ENCODE measurements around the gene PARP9. TPM values are rescaled to one million over a fixed set of nuclear protein-coding genes. Genes with fewer than 3 reads are reported as not detected.

The PARP9 gene
- total RNA-seq, 4 donors from 2014 or later: 8.3 to 13.1 (median 11.2) TPM

GRCh38 chr3:122530164-122530563 is 33.9 kb downstream of the PARP9 start:
- DNase-seq (ENCODE audit: low spot score in 2 of 2): no peak
- H3K36me3 ChIP-seq: peaks cover 63% of the 10 kb centered on the region
- TF ChIP-seq POLR2A (IDR thresholded peaks at IDR 0.05) (no peak), CTCF (IDR thresholded peaks at IDR 0.05) (no peak), POLR2AphosphoS5 (IDR thresholded peaks at IDR 0.05) (no peak), EP300 (IDR thresholded peaks at IDR 0.05) (no peak)
- no peaks in the 10 kb centered on the region for H3K9me3 ChIP-seq
- H3K4me3 ChIP-seq: no peak overlapping the region
- H3K27ac ChIP-seq: no peak overlapping the region
- H3K4me1 ChIP-seq: no peaks in the 10 kb centered on the region
- WGBS: 89% methylated on average over 2 of the region's 2 CpGs
- H3K27me3 ChIP-seq: no peaks in the 10 kb centered on the region

GRCh38 chr3:122523317-122523716 is 40.8 kb downstream of the PARP9 start:
- 91% methylated on average over 11 of the region's 11 CpGs for WGBS
- no peak for TF ChIP-seq EP300 (IDR thresholded peaks at IDR 0.05)
- no peak for TF ChIP-seq CTCF (IDR thresholded peaks at IDR 0.05)
- TF ChIP-seq POLR2AphosphoS5 (IDR thresholded peaks at IDR 0.05): no peak
- no peak for TF ChIP-seq POLR2A (IDR thresholded peaks at IDR 0.05)
- no peak overlapping the region for H3K4me3 ChIP-seq

GRCh38 chr3:122520861-122521260 is 43.2 kb downstream of the PARP9 start:
- Histone ChIP-seq H3K4me3 (no peak overlapping the region), H3K27me3 (no peaks in the 10 kb centered on the region), H3K27ac (no peak overlapping the region), H3K4me1 (no peaks in the 10 kb centered on the region), H3K9me3 (no peaks in the 10 kb centered on the region), H3K36me3 (no peaks in the 10 kb centered on the region)
- no peak for DNase-seq (ENCODE audit: low spot score in 2 of 2)
- WGBS: 87% methylated on average over 4 of the region's 4 CpGs
- TF ChIP-seq POLR2AphosphoS5 (IDR thresholded peaks at IDR 0.05) (no peak), CTCF (IDR thresholded peaks at IDR 0.05) (no peak), EP300 (IDR thresholded peaks at IDR 0.05) (no peak), POLR2A (IDR thresholded peaks at IDR 0.05) (no peak)

More at GRCh38 chr3:122523317-122523716, 40.8 kb downstream of the PARP9 start:
- H3K36me3 ChIP-seq: peaks cover 13% of the 10 kb centered on the region
- H3K9me3 ChIP-seq: no peaks in the 10 kb centered on the region
- DNase-seq (ENCODE audit: low spot score in 2 of 2): no peak
- no peaks in the 10 kb centered on the region for H3K27me3 ChIP-seq
- no peak overlapping the region for H3K27ac ChIP-seq
- no peaks in the 10 kb centered on the region for H3K4me1 ChIP-seq

GRCh38 chr3:122519693-122520092 is 44.4 kb downstream of the PARP9 start:
- no peak overlapping the region for H3K4me3 ChIP-seq
- no peaks in the 10 kb centered on the region for H3K27me3 ChIP-seq
- DNase-seq (ENCODE audit: low spot score in 2 of 2): no peak
- TF ChIP-seq POLR2A (IDR thresholded peaks at IDR 0.05) (no peak), EP300 (IDR thresholded peaks at IDR 0.05) (no peak), CTCF (IDR thresholded peaks at IDR 0.05) (no peak), POLR2AphosphoS5 (IDR thresholded peaks at IDR 0.05) (no peak)
- H3K36me3 ChIP-seq: no peaks in the 10 kb centered on the region
- peaks cover 3% of the 10 kb centered on the region for H3K4me1 ChIP-seq
- no peak overlapping the region for H3K27ac ChIP-seq
- no peaks in the 10 kb centered on the region for H3K9me3 ChIP-seq

- TF ChIP-seq POLR2AphosphoS5 (IDR thresholded peaks at IDR 0.05): no peak
- no peak for TF ChIP-seq EP300 (IDR thresholded peaks at IDR 0.05)
- TF ChIP-seq POLR2A (IDR thresholded peaks at IDR 0.05): no peak
- TF ChIP-seq CTCF (IDR thresholded peaks at IDR 0.05): no peak
- no peak for DNase-seq (ENCODE audit: low spot score in 2 of 2)
Measured at GRCh38 chr3:122516846-122517360, 47.2 kb downstream of the PARP9 start.

More at GRCh38 chr3:122516846-122517360, 47.2 kb downstream of the PARP9 start:
- no peaks in the 10 kb centered on the region for H3K27me3 ChIP-seq
- WGBS: 95% methylated on average over 6 of the region's 6 CpGs
- no peak overlapping the region for H3K4me3 ChIP-seq
- H3K27ac ChIP-seq: no peak overlapping the region
- H3K36me3 ChIP-seq: no peaks in the 10 kb centered on the region
- H3K9me3 ChIP-seq: no peaks in the 10 kb centered on the region
- H3K4me1 ChIP-seq: peaks cover 20% of the 10 kb centered on the region

Data from suprapubic skin (tissue), 4 donors.